HepG2 (cell line): ENCODE data around the gene EMILIN3. TPM values are rescaled to one million over a fixed set of nuclear protein-coding genes. Genes with fewer than 3 reads are reported as not detected.

Source experiments
- AHDC1 ChIP-seq: sonication (generic); formaldehyde crosslinking; IDR thresholded peaks from 2 replicates; pipeline ENCODE4 v1.5.1; 2020; ENCODE audit warnings: mild to moderate bottlenecking, missing genetic modification reagents, borderline replicate concordance
- ATRX ChIP-seq: sonication (generic); formaldehyde crosslinking; IDR thresholded peaks from 2 replicates; pipeline ENCODE4 v1.4.0; 2020; ENCODE audit warnings: missing genetic modification reagents, borderline replicate concordance
- CREBL2 ChIP-seq: sonication (generic); formaldehyde crosslinking; IDR thresholded peaks from 2 replicates; pipeline ENCODE4 v1.8.1; 2023; ENCODE audit warnings: missing genetic modification reagents, mild to moderate bottlenecking, borderline replicate concordance
- EEA1 ChIP-seq: sonication (generic); formaldehyde crosslinking; IDR thresholded peaks from 2 replicates; pipeline ENCODE4 v1.5.1; 2020; ENCODE audit warnings: mild to moderate bottlenecking, missing genetic modification reagents, borderline replicate concordance
- MXD3 ChIP-seq: IDR thresholded peaks from 2 replicates; pipeline ENCODE4 v1.6.1; 2016; ENCODE audit warnings: mild to moderate bottlenecking, missing biosample characterization, missing genetic modification reagents
- PLRG1 ChIP-seq: fragments of 450-650 bp; conservative IDR thresholded peaks from 2 replicates; pipeline ENCODE4 v1.6.1; 2016
- SOX6 ChIP-seq, 2 experiments: fragments of 450-650 bp in 1 of 2; sonication (generic) in 1 of 2; formaldehyde crosslinking in 1 of 2; IDR thresholded peaks; 2 replicates each; pipeline versions ENCODE4 v1.4.0 to v1.6.1; 2017 to 2020; ENCODE audit warnings: antibody characterized with exemption in 1 of 2, mild to moderate bottlenecking in 1 of 2, missing genetic modification reagents in 1 of 2
- SSRP1 ChIP-seq: IDR thresholded peaks from 2 replicates; pipeline ENCODE4 v1.6.1; 2016; ENCODE audit warnings: control low read depth
- ZMYM4 ChIP-seq: sonication (generic); formaldehyde crosslinking; IDR thresholded peaks from 2 replicates; pipeline ENCODE4 v1.8.1; 2023; ENCODE audit warnings: mild to moderate bottlenecking, missing genetic modification reagents
- ZNF296 ChIP-seq: sonication (generic); formaldehyde crosslinking; conservative IDR thresholded peaks from 2 replicates; pipeline ENCODE4 v1.5.0; 2020; ENCODE audit warnings: mild to moderate bottlenecking, missing genetic modification reagents
- ZNF451 ChIP-seq: sonication (generic); formaldehyde crosslinking; IDR thresholded peaks from 2 replicates; pipeline ENCODE4 v1.5.0; 2020; ENCODE audit warnings: mild to moderate bottlenecking, missing genetic modification reagents
- ZNF501 ChIP-seq: sonication (generic); formaldehyde crosslinking; IDR thresholded peaks from 2 replicates; pipeline ENCODE4 v1.5.1; 2020; ENCODE audit warnings: mild to moderate bottlenecking, moderate library complexity, missing genetic modification reagents
- ZNF556 ChIP-seq: sonication (generic); formaldehyde crosslinking; IDR thresholded peaks from 2 replicates; pipeline ENCODE4 v1.4.0; 2020; ENCODE audit warnings: mild to moderate bottlenecking, missing genetic modification reagents, borderline replicate concordance
- ZNF703 ChIP-seq: sonication (generic); formaldehyde crosslinking; IDR thresholded peaks from 2 replicates; pipeline ENCODE4 v1.5.1; 2020; ENCODE audit warnings: missing genetic modification reagents, mild to moderate bottlenecking, moderate library complexity, borderline replicate concordance
- ZNF724P ChIP-seq: sonication (generic); formaldehyde crosslinking; IDR thresholded peaks from 2 replicates; pipeline ENCODE4 v1.8.0; 2022; ENCODE audit warnings: missing genetic modification reagents, borderline replicate concordance
- ZNF777 ChIP-seq: sonication (generic); formaldehyde crosslinking; IDR thresholded peaks from 2 replicates; pipeline ENCODE4 v1.4.0; 2020; ENCODE audit warnings: missing genetic modification reagents
- polyA plus RNA-seq, 8 experiments: library from polyadenylated mRNA; depleted of rRNA in 3 of 8; stranded (reverse) in 7 of 8; unstranded in 1 of 8; fragments of >200 nt; fragmentation: Illumina TruSeq in 4 of 8; extraction: Trizol in 4 of 8; gene quantifications; 2 replicates each; pipeline versions ENCODE4 v1.2.1 to v1.2.3, GENCODE V29; 2011 to 2016; ENCODE audit warnings: low read depth in 4 of 8, missing spikeins in 1 of 8, mixed read lengths in 1 of 8; ENCODE audit not compliant: insufficient read depth in 1 of 8
- total RNA-seq, 5 experiments: library from RNA; depleted of rRNA; stranded (reverse); fragments of >200 nt; fragmentation: Illumina TruSeq; extraction: Trizol; gene quantifications; 2 replicates each; pipeline ENCODE4 v1.2.3, GENCODE V29; 2016; ENCODE audit warnings: low read depth in 1 of 5
- TF ChIP-seq, protein P1 (sequence below): sonication (generic); formaldehyde crosslinking; IDR thresholded peaks from 2 replicates; pipeline ENCODE4 v1.4.0; 2020; ENCODE audit warnings: missing genetic modification reagents
- TF ChIP-seq, protein P2 (sequence below): sonication (generic); formaldehyde crosslinking; IDR thresholded peaks from 2 replicates; pipeline ENCODE4 v1.5.0; 2020; ENCODE audit warnings: missing genetic modification reagents, mild to moderate bottlenecking, borderline replicate concordance

EMILIN3 gene
- total and polyA plus RNA-seq, 2 of the 13 experiments (the other 11 are each of a cell fraction or from before 2014, with no cell fraction given), result 0.25 to 0.29 TPM

GRCh38 chr20:41316602-41317545, 49.7 kb downstream of the EMILIN3 start (continued):
- TF ChIP-seq ATRX, result no peak
- TF ChIP-seq ZNF777, result peak; percentile 94
- TF ChIP-seq EEA1 (CRISPR knock-in tag), result no peak; the same call in 1 of the 2 replicates
- TF ChIP-seq AHDC1 (CRISPR knock-in tag), result 0 out of 2 replicates have a peak, but pooled peaks have one; percentile 34
- no peak for TF ChIP-seq ZNF724P
- TF ChIP-seq ZMYM4 (CRISPR knock-in tag), result peak; percentile 76; the same call in 1 of the 2 replicates
- peak; percentile 12; the same call in 1 of the 2 replicates for TF ChIP-seq CREBL2 (CRISPR knock-in tag)
- TF ChIP-seq ZNF501 (CRISPR knock-in tag), result peak; percentile 67
- peak; percentile 75; the same call in 1 of the 2 replicates for TF ChIP-seq ZNF451 (CRISPR knock-in tag)
- TF ChIP-seq, protein P1, sequence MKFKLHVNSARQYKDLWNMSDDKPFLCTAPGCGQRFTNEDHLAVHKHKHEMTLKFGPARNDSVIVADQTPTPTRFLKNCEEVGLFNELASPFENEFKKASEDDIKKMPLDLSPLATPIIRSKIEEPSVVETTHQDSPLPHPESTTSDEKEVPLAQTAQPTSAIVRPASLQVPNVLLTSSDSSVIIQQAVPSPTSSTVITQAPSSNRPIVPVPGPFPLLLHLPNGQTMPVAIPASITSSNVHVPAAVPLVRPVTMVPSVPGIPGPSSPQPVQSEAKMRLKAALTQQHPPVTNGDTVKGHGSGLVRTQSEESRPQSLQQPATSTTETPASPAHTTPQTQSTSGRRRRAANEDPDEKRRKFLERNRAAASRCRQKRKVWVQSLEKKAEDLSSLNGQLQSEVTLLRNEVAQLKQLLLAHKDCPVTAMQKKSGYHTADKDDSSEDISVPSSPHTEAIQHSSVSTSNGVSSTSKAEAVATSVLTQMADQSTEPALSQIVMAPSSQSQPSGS (CRISPR knock-in tag), result peak; percentile 71
- TF ChIP-seq SOX6 (IDR thresholded peaks at IDR 0.05), result no peak
- TF ChIP-seq SOX6 (CRISPR knock-in tag; IDR thresholded peaks at IDR 0.05), result peak; percentile 9; the same call in 1 of the 2 replicates
- peak; percentile 38; the same call in 1 of the 2 replicates for TF ChIP-seq SSRP1 (CRISPR knock-in tag)
- peak; percentile 77; the same call in 1 of the 2 replicates for TF ChIP-seq ZNF296
- peak; percentile 93 for TF ChIP-seq MXD3 (CRISPR knock-in tag)
- TF ChIP-seq ZNF556, result peak; percentile 74; the same call in 1 of the 2 replicates
- TF ChIP-seq PLRG1, result no peak
- TF ChIP-seq ZNF703 (CRISPR knock-in tag), result no peak
- TF ChIP-seq, protein P2, sequence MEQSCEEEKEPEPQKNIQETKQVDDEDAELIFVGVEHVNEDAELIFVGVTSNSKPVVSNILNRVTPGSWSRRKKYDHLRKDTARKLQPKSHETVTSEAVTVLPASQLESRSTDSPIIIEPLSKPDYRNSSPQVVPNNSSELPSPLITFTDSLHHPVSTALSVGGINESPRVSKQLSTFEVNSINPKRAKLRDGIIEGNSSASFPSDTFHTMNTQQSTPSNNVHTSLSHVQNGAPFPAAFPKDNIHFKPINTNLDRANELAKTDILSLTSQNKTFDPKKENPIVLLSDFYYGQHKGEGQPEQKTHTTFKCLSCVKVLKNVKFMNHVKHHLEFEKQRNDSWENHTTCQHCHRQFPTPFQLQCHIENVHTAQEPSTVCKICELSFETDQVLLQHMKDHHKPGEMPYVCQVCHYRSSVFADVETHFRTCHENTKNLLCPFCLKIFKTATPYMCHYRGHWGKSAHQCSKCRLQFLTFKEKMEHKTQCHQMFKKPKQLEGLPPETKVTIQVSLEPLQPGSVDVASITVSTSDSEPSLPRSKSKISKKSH (CRISPR knock-in tag), result peak; percentile 95
